ENCODE results near the gene SDK1. TPM values are rescaled to one million over a fixed set of nuclear protein-coding genes. Genes with fewer than 3 reads are reported as not detected.

SDK1 gene, protein sequence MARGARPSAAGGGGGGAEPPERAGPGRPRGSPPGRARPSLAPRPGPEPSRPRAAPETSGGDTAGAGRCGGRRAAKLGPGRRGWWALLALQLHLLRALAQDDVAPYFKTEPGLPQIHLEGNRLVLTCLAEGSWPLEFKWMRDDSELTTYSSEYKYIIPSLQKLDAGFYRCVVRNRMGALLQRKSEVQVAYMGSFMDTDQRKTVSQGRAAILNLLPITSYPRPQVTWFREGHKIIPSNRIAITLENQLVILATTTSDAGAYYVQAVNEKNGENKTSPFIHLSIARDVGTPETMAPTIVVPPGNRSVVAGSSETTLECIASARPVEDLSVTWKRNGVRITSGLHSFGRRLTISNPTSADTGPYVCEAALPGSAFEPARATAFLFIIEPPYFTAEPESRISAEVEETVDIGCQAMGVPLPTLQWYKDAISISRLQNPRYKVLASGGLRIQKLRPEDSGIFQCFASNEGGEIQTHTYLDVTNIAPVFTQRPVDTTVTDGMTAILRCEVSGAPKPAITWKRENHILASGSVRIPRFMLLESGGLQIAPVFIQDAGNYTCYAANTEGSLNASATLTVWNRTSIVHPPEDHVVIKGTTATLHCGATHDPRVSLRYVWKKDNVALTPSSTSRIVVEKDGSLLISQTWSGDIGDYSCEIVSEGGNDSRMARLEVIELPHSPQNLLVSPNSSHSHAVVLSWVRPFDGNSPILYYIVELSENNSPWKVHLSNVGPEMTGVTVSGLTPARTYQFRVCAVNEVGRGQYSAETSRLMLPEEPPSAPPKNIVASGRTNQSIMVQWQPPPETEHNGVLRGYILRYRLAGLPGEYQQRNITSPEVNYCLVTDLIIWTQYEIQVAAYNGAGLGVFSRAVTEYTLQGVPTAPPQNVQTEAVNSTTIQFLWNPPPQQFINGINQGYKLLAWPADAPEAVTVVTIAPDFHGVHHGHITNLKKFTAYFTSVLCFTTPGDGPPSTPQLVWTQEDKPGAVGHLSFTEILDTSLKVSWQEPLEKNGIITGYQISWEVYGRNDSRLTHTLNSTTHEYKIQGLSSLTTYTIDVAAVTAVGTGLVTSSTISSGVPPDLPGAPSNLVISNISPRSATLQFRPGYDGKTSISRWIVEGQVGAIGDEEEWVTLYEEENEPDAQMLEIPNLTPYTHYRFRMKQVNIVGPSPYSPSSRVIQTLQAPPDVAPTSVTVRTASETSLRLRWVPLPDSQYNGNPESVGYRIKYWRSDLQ (N-terminal part only)
- 10 to 100 TPM in 3 of 4 donors, 1 to 10 TPM in 1; 3.7 to 80.9 (median 13.1) TPM for total RNA-seq

DNA sequence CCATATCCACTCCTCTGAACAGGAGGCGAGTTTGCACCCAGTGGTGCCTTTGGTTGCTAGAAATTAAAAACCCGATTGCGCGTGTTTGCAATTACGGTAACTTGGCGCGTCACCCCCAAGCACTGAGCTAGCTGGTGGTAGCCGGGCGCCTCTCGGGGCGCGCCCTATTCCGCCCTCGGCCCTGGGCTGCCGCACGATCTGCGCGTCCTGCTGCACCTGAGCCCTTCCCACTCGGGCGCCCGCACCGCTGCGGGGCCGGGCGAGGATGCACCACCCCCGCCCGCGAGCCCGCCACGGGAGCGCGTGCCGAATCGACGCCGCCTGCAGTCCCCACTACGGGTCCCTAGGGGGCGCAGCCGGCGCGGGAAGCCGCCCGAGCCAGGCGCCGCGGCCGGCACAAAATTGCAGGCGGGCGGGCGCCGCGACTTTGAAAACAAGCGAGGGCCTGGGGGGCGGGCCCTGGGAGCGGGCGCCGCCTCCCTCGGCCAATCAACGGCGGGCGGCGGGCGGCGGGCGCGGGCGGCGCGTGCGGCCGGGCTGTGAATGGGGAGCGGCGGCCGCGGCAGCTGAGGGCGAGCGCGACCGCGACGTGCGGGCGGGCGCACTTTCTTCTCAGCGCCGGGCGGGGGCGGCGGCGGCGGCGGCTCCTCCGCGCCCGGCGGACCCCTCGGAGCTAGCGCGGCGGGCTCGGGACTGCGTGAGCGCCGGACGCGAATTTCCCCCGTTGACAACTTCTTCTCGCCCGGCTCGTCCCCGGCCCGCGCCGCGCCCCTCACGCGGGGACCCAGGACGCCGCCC lies at the start of gene SDK1:
Gene SDK1 (plus strand): TSS at position 602 of the 798 bp plus-strand sequence. CDS start 335 bp downstream, outside the sequence.
- H3K27ac ChIP-seq: peak within 1 kb of the TSS in 3 of 4 donors; percentile 34 to 64 (median 40)

DNA sequence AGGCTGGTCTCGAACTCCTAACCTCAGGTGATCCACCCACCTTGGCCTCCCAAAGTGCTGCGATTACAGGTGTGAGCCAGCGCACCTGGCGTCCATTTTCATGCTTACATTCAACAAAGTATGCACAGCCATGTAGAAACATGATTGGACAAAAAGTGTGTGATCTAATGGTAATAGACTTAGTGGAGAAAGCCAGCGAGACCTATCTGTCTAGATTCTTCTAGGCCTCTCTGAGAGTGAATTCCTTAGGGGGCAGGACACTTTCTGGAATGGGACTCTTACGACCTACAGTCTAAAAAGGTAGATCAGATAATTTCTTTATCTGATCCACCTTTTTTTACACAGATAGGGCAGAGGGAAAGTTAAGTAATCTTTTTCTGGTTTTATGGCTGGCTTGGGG lies 46.3 kb upstream of the SDK1 start:
- H3K9me3 ChIP-seq: no peaks in the 10 kb centered on the region
- H3K27ac ChIP-seq: no peak overlapping the region
- DNase-seq: no peak
- no peaks in the 10 kb centered on the region for H3K36me3 ChIP-seq
- H3K4me1 ChIP-seq: no peaks in the 10 kb centered on the region
- TF ChIP-seq, protein P1, sequence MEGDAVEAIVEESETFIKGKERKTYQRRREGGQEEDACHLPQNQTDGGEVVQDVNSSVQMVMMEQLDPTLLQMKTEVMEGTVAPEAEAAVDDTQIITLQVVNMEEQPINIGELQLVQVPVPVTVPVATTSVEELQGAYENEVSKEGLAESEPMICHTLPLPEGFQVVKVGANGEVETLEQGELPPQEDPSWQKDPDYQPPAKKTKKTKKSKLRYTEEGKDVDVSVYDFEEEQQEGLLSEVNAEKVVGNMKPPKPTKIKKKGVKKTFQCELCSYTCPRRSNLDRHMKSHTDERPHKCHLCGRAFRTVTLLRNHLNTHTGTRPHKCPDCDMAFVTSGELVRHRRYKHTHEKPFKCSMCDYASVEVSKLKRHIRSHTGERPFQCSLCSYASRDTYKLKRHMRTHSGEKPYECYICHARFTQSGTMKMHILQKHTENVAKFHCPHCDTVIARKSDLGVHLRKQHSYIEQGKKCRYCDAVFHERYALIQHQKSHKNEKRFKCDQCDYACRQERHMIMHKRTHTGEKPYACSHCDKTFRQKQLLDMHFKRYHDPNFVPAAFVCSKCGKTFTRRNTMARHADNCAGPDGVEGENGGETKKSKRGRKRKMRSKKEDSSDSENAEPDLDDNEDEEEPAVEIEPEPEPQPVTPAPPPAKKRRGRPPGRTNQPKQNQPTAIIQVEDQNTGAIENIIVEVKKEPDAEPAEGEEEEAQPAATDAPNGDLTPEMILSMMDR (IDR thresholded peaks at IDR 0.05): no peak
- TF ChIP-seq POLR2A (IDR thresholded peaks at IDR 0.05): no peak
- no peak overlapping the region for H3K4me3 ChIP-seq
- H3K27me3 ChIP-seq: no peaks in the 10 kb centered on the region

More for the DNA sequence above, at the start of gene SDK1:
- Histone ChIP-seq H3K27me3 (peaks cover 0 to 3% of the 10 kb centered on the region in 2 donors), H3K9me3 (no peaks in the 10 kb centered on the region), H3K4me1 (peaks cover 0 to 10% (median 6%) of the 10 kb centered on the region in 4 donors), H3K4me3 (peak within 1 kb of the TSS; percentile 39 to 75 (median 57)), H3K36me3 (no peaks in the 10 kb centered on the region)
- DNase-seq: peak; percentile 83 to 94 (median 92)
- no peak for TF ChIP-seq POLR2A (IDR thresholded peaks at IDR 0.05)
- TF ChIP-seq, protein P1 (IDR thresholded peaks at IDR 0.05): peak; percentile 85 to 97 (median 95)

DNA sequence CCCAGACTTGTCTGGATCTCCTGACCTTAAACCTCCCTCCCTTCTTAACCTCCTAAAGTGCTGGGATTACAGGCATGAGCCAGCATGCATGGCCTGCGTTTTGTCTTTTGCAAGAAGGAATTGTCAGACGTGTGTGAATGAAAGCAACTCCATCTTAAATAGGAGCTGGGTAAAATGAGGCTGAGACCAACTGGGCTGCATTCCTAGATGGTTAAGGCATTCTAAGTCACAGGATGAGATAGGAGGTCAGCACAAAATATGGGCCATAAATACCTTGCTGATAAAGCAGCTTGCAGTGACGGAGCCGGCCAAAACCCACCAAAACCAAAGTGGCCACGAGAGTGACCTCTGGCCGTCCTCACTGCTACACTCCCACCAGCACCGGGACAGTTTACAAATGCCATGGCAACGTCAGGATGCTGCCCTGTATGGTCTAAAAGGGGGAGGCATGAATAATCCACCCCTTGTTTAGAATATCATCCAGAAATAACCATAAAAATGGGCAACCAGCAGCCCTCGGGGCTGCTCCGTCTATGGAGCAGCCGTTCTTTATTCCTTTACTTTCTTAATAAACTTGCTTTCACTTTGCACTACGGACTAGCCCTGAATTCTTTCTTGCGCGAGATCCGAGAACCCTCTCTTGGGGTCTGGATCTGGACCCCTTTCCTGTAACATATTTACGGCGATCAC lies 41.2 kb upstream of the SDK1 start:
- H3K27me3 ChIP-seq: no peaks in the 10 kb centered on the region
- TF ChIP-seq, protein P1 (IDR thresholded peaks at IDR 0.05): no peak
- TF ChIP-seq POLR2A (IDR thresholded peaks at IDR 0.05): no peak
- H3K27ac ChIP-seq: peak overlapping the region in 2 of 4 donors; percentile 38 to 66
- no peaks in the 10 kb centered on the region for H3K36me3 ChIP-seq
- DNase-seq: no peak
- no peaks in the 10 kb centered on the region for H3K4me1 ChIP-seq
- no peaks in the 10 kb centered on the region for H3K9me3 ChIP-seq
- H3K4me3 ChIP-seq: peak overlapping the region in 3 of 4 donors; percentile 34 to 49 (median 37)

DNA sequence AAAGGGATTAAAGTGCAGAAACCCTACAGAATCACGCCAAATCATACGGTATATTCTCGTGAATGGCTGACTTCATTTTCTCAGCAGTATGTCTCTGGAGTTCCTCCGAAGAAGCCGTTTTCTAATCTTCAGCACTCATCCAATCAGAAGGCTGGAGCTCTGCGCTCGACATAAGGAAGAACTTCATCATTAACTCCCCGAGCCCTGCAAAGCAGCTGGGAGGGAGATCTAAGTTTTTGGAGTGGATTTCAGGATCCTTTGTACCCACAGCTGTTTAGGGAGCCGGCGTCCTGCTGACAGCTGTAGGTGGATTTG lies 40.7 kb upstream of the SDK1 start:
- Histone ChIP-seq H3K4me1 (no peaks in the 10 kb centered on the region), H3K4me3 (peak overlapping the region in 3 of 4 donors; percentile 34 to 49 (median 37)), H3K36me3 (no peaks in the 10 kb centered on the region), H3K27me3 (no peaks in the 10 kb centered on the region), H3K27ac (peak overlapping the region in 2 of 4 donors; percentile 38 to 66), H3K9me3 (no peaks in the 10 kb centered on the region)
- TF ChIP-seq, protein P1 (IDR thresholded peaks at IDR 0.05): no peak
- no peak for TF ChIP-seq POLR2A (IDR thresholded peaks at IDR 0.05)
- no peak for DNase-seq
